GM18951 (cell line): ENCODE results near the gene NEUROD2.

Experiments
- POLR2A ChIP-seq: IDR thresholded peaks from 4 replicates; pipeline ENCODE4 v1.6.1; 2011; ENCODE audit warnings: mild to moderate bottlenecking; ENCODE audit not compliant: insufficient read length, insufficient read depth; ENCODE audit errors: extremely low read depth
- in situ Hi-C: fragments of 300-500 bp; cut with MboI; formaldehyde crosslinking; loops from one replicate; pipeline ENCODE4 v1.12.0; 2022; ENCODE audit warnings: low sequenced_read_pairs, mixed read lengths, inconsistent platforms; ENCODE audit not compliant: unreplicated experiment

NEUROD2 gene

GRCh38 chr17:39607851-39608130, at the start of gene NEUROD2:
TSS of gene NEUROD2 (minus strand) at chr17:39607920. CDS start at chr17:39606599, 1,321 bp downstream.
- TF ChIP-seq POLR2A, result no peak
- in situ Hi-C loops, result no loop called here

GRCh38 chr17:39655105-39655504, 47.4 kb upstream of the NEUROD2 start:
- no peak for TF ChIP-seq POLR2A
- in situ Hi-C loops, result no loop called here

- in situ Hi-C loops, result no loop called here
These were observed 46.1 kb upstream of the NEUROD2 start for GRCh38 chr17:39653662-39654331.

GRCh38 chr17:39653316-39653661, 45.6 kb upstream of the NEUROD2 start:
- TF ChIP-seq POLR2A, result no peak
- in situ Hi-C loops, result no loop called here

More at GRCh38 chr17:39653662-39654331, 46.1 kb upstream of the NEUROD2 start:
- no peak for TF ChIP-seq POLR2A

GRCh38 chr17:39652587-39653315, 45.0 kb upstream of the NEUROD2 start:
- no peak for TF ChIP-seq POLR2A
- in situ Hi-C loops, result no loop called here

- no peak for TF ChIP-seq POLR2A
- in situ Hi-C loops, result no loop called here
These were observed 44.3 kb upstream of the NEUROD2 start for GRCh38 chr17:39651923-39652586.

GRCh38 chr17:39650121-39650579, 42.4 kb upstream of the NEUROD2 start:
- in situ Hi-C loops, result no loop called here
- TF ChIP-seq POLR2A, result no peak

GRCh38 chr17:39648616-39649366, 41.1 kb upstream of the NEUROD2 start:
- in situ Hi-C loops, result no loop called here
- no peak for TF ChIP-seq POLR2A

- in situ Hi-C loops, result no loop called here
- TF ChIP-seq POLR2A, result no peak
These were observed 39.5 kb upstream of the NEUROD2 start for GRCh38 chr17:39647256-39647655.

- no peak for TF ChIP-seq POLR2A
- in situ Hi-C loops, result no loop called here
These were observed 35.6 kb upstream of the NEUROD2 start for GRCh38 chr17:39643271-39643670.

- in situ Hi-C loops, result no loop called here
- no peak for TF ChIP-seq POLR2A
These were observed 34.8 kb upstream of the NEUROD2 start for GRCh38 chr17:39642291-39643074.

GRCh38 chr17:39641883-39642282, 34.2 kb upstream of the NEUROD2 start:
- no peak for TF ChIP-seq POLR2A
- in situ Hi-C loops, result no loop called here
